GM15510 (cell line): ENCODE measurements around the gene RRP1.

ENCODE experiments used
- POLR2A ChIP-seq: IDR thresholded peaks from 3 replicates; pipeline ENCODE4 v1.6.1; 2011; ENCODE audit warnings: borderline replicate concordance; ENCODE audit not compliant: insufficient read length; ENCODE audit errors: extremely low read depth

The RRP1 gene

GRCh38 chr21:43800124-43800523 lies 10.7 kb downstream of the RRP1 start:
- no peak for TF ChIP-seq POLR2A

GRCh38 chr21:43800566-43800965 lies 11.2 kb downstream of the RRP1 start:
- no peak for TF ChIP-seq POLR2A

- no peak for TF ChIP-seq POLR2A
Observed at GRCh38 chr21:43801006-43801783, 11.8 kb downstream of the RRP1 start.

- TF ChIP-seq POLR2A = no peak
Observed at GRCh38 chr21:43802713-43803313, 13.4 kb downstream of the RRP1 start.

GRCh38 chr21:43803558-43804300 lies 14.4 kb downstream of the RRP1 start:
- no peak for TF ChIP-seq POLR2A

GRCh38 chr21:43805275-43805800 lies 16.0 kb downstream of the RRP1 start:
- no peak for TF ChIP-seq POLR2A

GRCh38 chr21:43806017-43806710 lies 16.8 kb downstream of the RRP1 start:
- TF ChIP-seq POLR2A = peak; percentile 11

GRCh38 chr21:43808367-43808766 lies 19.0 kb downstream of the RRP1 start:
- no peak for TF ChIP-seq POLR2A

- no peak for TF ChIP-seq POLR2A
Observed at GRCh38 chr21:43808832-43809251, 19.5 kb downstream of the RRP1 start.

GRCh38 chr21:43809346-43809799 lies 20.0 kb downstream of the RRP1 start:
- no peak for TF ChIP-seq POLR2A

- no peak for TF ChIP-seq POLR2A
Observed at GRCh38 chr21:43809853-43810504, 20.6 kb downstream of the RRP1 start.

- peak; percentile 21 for TF ChIP-seq POLR2A
Observed at GRCh38 chr21:43810505-43811261, 21.3 kb downstream of the RRP1 start.
